Adrenal gland (tissue), 5 donors: Measurements from ENCODE around the gene EXOSC2.

Experiments
- CTCF ChIP-seq, 6 experiments: fragments of 450-650 bp in 4 of 6; fragments of 200-600 bp in 2 of 6; sonication (generic) in 1 of 6; IDR thresholded peaks; 1 replicate in 5 of 6; 2 replicates in 1 of 6; pipeline versions ENCODE4 v1.5.1 to v1.8.0; 2016 to 2021; ENCODE audit warnings: antibody characterized with exemption in 6 of 6, mild to moderate bottlenecking in 2 of 6, moderate library complexity in 1 of 6
- POLR2A ChIP-seq, 2 donors: fragments of 450-650 bp; IDR thresholded peaks; one replicate each; pipeline ENCODE4 v1.6.1; 2017; ENCODE audit warnings: antibody characterized with exemption in 2 of 2, mild to moderate bottlenecking in 2 of 2, moderate library complexity in 1 of 2
- donor health status: DM: no; HTN: no; CAD: no.

DNA sequence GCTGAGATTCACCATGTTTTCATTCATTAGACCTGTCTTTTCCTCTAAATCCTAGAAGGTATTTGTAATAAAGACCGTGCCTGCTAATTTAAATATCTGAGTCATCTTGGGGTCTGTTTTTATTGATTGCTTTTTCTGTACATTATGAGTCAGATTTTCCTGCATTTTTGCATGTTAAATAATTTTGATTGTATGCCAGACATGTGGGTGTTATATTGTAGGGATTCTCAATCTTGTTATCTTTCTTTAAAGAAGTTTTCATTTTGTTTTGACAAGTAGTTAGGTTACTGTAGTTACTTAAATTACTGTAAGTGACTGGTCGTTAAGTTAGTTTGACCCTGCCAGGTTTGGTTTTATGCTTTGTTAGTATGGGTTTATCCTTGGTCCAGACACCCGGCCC is 35.1 kb downstream of the EXOSC2 start:
- TF ChIP-seq CTCF (IDR thresholded peaks at IDR 0.05) (no peak), POLR2A (IDR thresholded peaks at IDR 0.05) (no peak)
